ENCODE measurements around the gene FGF14.

FGF14 gene

DNA sequence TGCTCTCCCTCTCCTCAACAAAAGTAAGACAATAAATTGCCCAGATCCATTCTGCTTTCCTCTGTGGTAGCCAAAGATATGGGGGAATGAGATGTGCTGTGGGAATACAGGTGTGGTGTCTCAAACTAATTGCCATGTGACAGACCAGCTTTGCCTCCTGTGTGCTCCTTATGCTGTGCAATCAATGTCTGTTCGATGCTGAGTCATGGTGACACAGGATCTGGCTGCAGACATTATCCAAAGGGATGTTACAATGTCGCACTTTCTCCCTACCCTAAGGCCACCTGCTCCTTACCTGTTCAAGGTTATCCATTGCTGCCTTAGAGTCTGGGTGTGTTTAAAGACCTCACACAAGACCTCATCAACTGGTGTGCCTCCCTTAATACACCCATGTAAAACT, 32.5 kb downstream of the FGF14 start:
- TF ChIP-seq, protein P1, sequence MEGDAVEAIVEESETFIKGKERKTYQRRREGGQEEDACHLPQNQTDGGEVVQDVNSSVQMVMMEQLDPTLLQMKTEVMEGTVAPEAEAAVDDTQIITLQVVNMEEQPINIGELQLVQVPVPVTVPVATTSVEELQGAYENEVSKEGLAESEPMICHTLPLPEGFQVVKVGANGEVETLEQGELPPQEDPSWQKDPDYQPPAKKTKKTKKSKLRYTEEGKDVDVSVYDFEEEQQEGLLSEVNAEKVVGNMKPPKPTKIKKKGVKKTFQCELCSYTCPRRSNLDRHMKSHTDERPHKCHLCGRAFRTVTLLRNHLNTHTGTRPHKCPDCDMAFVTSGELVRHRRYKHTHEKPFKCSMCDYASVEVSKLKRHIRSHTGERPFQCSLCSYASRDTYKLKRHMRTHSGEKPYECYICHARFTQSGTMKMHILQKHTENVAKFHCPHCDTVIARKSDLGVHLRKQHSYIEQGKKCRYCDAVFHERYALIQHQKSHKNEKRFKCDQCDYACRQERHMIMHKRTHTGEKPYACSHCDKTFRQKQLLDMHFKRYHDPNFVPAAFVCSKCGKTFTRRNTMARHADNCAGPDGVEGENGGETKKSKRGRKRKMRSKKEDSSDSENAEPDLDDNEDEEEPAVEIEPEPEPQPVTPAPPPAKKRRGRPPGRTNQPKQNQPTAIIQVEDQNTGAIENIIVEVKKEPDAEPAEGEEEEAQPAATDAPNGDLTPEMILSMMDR (IDR thresholded peaks at IDR 0.05; ENCODE audit: low read depth, low read length, missing control alignments): no peak
- DNase-seq (ENCODE audit: low read depth): no peak
- no peak overlapping the region for H3K4me3 ChIP-seq (ENCODE audit: low read depth, low read length)

DNA sequence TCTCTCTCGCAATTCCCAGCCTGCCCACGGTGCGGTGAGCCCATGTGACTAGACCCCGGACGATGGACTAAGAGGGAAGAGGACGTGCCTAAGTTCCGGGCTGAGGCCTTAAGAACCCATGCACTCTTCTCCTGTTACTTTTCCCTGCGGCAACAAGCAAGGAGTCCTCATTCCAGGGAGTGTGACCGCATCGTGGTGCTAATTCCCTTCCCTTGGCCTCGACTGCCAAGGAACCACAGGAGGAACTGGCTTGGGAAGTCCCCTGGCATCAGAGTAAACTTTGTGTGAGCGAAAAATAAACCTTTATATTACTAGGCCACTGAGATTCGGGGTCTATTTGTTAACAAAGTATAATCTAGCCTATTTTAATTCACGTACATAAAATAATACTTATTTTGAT, 34.0 kb downstream of the FGF14 start:
- no peak for DNase-seq (ENCODE audit: low read depth)
- TF ChIP-seq, protein P1 (IDR thresholded peaks at IDR 0.05; ENCODE audit: low read depth, low read length, missing control alignments): no peak
- H3K4me3 ChIP-seq (ENCODE audit: low read depth, low read length): no peak overlapping the region

DNA sequence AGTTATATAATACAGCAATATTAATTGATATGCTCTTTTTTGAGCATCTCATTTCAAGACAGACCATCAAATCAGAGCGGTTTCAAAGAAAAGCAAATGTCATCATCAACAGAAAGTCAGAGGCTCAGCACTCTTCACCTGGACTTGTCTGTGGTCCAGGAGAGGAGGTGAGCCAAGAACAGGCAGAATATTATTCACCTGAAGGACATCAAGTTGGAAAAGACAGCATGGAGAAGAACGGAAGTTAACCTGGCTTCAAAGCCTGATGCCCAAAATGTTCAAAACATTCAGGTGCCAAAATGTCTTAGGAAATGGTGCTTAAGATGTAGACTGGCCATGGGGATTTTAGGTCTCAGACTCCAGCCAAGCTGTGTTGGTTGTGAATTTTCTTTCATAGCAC, 40.7 kb downstream of the FGF14 start:
- no peak overlapping the region for H3K4me3 ChIP-seq (ENCODE audit: low read depth, low read length)
- DNase-seq (ENCODE audit: low read depth): no peak
- TF ChIP-seq, protein P1 (IDR thresholded peaks at IDR 0.05; ENCODE audit: low read depth, low read length, missing control alignments): no peak

DNA sequence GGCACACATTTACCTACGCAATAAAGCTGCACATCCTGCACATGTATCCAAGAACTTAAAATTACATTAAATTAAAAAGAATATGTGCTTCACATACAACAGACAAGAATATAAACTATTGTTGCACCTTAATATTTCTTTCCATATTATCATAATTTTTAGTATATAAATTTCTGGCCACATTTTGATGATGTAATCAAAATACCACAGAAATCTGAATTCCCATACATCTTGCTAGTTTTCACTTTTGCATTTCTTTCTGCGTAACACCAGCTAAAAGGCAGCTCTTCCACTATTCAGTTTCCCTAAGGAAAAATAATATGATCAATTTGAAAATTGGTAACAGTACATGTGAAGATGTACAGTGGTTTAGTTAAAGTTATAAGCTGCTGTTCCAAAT, 42.6 kb downstream of the FGF14 start:
- no peak overlapping the region for H3K4me3 ChIP-seq (ENCODE audit: low read depth, low read length)
- TF ChIP-seq, protein P1 (IDR thresholded peaks at IDR 0.05; ENCODE audit: low read depth, low read length, missing control alignments): no peak
- no peak for DNase-seq (ENCODE audit: low read depth)

DNA sequence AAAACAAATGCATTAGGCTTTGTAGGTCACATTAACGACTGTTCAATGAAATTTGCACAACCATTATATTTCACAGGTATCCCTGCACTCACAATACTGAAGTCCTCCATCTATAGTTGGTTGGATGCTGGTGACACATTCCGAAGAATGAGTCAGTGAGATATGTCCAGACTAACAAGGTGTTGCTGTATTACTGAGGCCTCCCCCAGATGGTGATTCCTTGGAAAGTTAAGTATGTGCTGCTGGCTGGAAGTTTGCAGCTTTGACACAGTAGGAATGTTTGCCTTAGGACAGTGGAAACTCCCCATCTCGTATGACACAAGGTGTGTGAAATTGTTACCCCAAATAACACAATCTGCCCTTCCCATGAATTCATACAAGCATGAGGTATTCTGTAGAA, 46.6 kb downstream of the FGF14 start:
- TF ChIP-seq, protein P1 (IDR thresholded peaks at IDR 0.05; ENCODE audit: low read depth, low read length, missing control alignments): no peak
- no peak overlapping the region for H3K4me3 ChIP-seq (ENCODE audit: low read depth, low read length)
- DNase-seq (ENCODE audit: low read depth): no peak

DNA sequence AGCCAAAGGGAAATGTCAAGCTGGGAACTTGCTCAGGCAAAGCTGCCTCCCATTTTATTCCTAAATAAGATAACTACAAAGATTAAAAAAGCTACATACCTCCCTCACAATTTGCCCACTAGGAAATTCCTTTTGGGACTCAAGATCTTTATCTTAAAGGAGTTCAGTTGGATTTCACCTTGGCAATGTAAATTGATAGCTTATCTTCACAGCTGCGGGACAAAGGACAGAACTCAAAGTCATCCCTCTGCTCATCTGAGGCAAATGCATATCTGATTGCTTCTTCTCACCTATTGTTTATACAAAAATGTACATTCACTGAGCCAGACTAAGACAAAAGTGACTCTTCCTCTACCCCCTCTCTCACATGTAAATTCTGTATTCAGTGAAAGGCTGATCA, 47.8 kb downstream of the FGF14 start:
- no peak for DNase-seq (ENCODE audit: low read depth)
- no peak overlapping the region for H3K4me3 ChIP-seq (ENCODE audit: low read depth, low read length)
- TF ChIP-seq, protein P1 (IDR thresholded peaks at IDR 0.05; ENCODE audit: low read depth, low read length, missing control alignments): no peak

DNA sequence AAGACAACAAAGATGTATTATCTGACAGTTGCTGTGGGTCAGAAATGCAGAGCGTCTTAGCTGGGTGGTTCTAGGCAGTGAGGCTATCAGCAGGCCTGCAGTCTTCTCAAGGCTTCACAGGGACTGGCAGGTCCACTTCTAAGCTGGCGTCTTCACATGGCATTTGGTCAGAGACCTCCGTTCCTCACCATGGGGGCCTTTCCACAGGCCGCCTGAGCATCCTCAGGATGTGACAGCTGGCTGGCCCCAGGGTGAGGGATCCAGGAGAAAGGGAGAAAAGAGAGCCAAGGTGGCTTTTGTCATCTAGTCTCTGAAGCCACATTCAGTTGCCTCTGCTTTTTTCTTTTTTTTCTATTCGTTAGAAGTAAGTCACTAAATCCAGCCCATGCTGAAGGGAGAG, 50.3 kb downstream of the FGF14 start:
- no peak overlapping the region for H3K4me3 ChIP-seq (ENCODE audit: low read depth, low read length)
- no peak for DNase-seq (ENCODE audit: low read depth)
- TF ChIP-seq, protein P1 (IDR thresholded peaks at IDR 0.05; ENCODE audit: low read depth, low read length, missing control alignments): no peak
